Measurements from ENCODE around the gene TMEM130. TPM values are rescaled to one million over a fixed set of nuclear protein-coding genes. Genes with fewer than 3 reads are reported as not detected.
"Not testable (repeated sequence)": the region's sequence is repeated elsewhere in the genome, so short reads cannot be mapped to it uniquely, and the experiment has no call there.

Gene TMEM130
- total RNA-seq, 2 experiments from 2014 or later, result not detected

DNA sequence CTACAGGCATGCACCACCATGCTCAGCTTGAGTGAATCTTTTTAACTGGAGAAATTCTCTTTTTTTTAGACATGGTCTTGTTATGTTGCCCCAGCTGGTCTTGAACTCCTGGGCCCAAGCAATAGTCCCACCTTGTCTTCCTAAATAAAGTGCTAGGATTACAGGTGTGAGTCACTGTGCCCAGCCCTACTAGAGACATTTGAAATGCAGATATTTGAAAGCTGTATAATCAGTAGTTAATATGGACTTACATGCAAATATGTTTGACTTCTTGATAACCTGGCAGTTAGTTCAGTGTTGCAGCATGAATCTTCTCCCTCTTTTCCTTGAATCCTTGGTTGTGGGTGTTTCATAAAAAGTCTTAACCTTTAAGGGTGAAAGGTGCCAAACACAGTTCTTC is 17.2 kb upstream of the TMEM130 start:
- H3K4me1 Mint-ChIP-seq, result peaks cover 4% of the 10 kb centered on the region
- no peaks in the 10 kb centered on the region for H3K27me3 Mint-ChIP-seq
- no peak overlapping the region for H3K4me3 Mint-ChIP-seq
- CTCF ChIA-PET, result interaction anchor here (0.8 to 2.2 kb wide), 2 partner anchors 9 to 28 kb away, joined by 3 to 7 read pairs; partner anchors contain the start of gene TRRAP
- H3K9me3 Mint-ChIP-seq (ENCODE audit: low read depth), result no peaks in the 10 kb centered on the region
- peaks cover 23% of the 10 kb centered on the region for H3K36me3 Mint-ChIP-seq
- DNase-seq (no peak), ATAC-seq (no peak)
- H3K27ac Mint-ChIP-seq, result no peak overlapping the region

DNA sequence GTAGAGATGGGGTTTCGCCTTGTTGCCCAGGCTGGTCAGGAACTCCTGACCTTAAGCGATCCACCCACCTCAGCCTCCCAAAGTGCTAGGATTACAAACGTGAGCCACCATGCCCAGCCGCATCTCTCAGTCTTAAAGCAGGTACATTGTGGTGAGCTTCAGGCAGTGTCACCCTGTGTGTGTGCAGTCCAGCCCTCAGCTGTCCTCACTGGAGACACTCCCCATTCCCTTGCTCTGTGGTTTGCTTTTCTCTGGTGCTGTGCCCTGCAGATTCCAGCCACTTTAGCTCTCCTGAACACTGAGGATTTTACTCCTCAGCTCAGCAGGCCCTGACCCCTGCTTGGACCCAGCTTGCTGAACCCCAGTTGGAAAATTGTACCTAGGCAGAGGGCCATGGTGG is 14.6 kb upstream of the TMEM130 start:
- ATAC-seq (no peak), DNase-seq (no peak)
- H3K4me3 Mint-ChIP-seq, result no peak overlapping the region
- peaks cover 22% of the 10 kb centered on the region for H3K4me1 Mint-ChIP-seq
- no peaks in the 10 kb centered on the region for H3K27me3 Mint-ChIP-seq
- CTCF ChIA-PET, result interaction anchor here (0.6 kb wide), 1 partner anchor 109 kb away, joined by 5 read pairs; no protein-coding TSS in a partner anchor
- peaks cover 23% of the 10 kb centered on the region for H3K36me3 Mint-ChIP-seq
- no peak overlapping the region for H3K27ac Mint-ChIP-seq
- H3K9me3 Mint-ChIP-seq (ENCODE audit: low read depth), result no peaks in the 10 kb centered on the region

DNA sequence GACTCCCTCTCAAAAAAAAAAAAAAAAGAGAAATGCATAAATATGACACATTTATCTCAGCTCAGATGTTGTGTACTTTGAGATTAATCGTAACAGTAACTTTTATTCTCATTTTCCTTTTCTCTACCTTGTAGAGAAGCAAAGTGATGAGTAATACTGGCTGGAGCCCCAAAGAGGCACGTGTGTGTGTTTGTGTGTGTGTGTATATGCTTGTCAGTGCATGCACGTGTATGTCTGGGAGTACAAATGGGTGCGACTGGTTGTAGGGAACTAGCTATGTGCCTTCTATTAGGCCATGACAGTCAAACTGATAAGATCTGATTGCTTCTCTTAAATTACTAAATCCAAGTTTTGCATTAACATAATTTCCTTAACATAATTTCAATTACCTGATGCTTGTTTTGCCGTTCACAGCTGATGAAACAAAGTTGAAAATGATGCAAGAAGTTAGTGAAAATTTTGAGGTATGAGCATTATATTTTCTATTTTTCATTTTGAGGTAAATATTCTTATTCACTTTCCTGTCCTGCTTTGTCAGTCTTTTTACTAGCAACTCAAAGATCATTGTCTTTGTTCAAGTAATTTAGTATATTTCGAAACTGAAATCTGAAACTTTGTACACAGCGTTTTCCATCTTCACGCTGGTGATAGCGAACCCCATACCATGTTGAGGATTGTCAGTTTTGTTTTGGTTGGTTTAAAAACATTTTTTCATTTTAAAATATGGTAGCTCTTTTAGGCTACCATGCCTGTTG is 11.9 kb upstream of the TMEM130 start:
- H3K4me1 Mint-ChIP-seq, result peaks cover 22% of the 10 kb centered on the region
- ATAC-seq (no peak), DNase-seq (no peak)
- CTCF ChIA-PET, result no interaction called here
- no peak overlapping the region for H3K4me3 Mint-ChIP-seq
- no peaks in the 10 kb centered on the region for H3K27me3 Mint-ChIP-seq
- H3K36me3 Mint-ChIP-seq, result peaks cover 16% of the 10 kb centered on the region
- H3K27ac Mint-ChIP-seq, result peak overlapping the region; percentile 32
- no peaks in the 10 kb centered on the region for H3K9me3 Mint-ChIP-seq (ENCODE audit: low read depth)

DNA sequence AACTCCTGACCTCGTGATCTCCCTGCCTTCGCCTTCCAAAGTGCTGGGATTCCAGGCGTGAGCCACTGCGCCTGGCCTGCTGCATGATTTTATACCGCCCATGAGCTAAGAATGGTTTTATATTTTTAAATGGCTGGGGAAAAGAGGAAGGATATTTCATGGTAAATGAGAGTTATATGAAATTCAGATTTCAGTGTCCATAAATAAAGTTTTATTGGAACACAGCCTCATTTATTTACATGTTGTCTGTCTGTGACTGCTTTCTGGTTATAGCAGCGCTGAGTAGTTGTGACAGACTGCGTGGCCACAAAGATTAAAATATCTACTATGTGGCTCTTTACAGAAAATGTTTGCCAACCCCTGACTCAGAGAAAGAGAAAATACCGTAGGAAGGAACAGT is 10.7 kb upstream of the TMEM130 start:
- peaks cover 3% of the 10 kb centered on the region for H3K27me3 Mint-ChIP-seq
- H3K4me1 Mint-ChIP-seq, result peaks cover 22% of the 10 kb centered on the region
- ATAC-seq (no peak), DNase-seq (no peak)
- no peaks in the 10 kb centered on the region for H3K9me3 Mint-ChIP-seq (ENCODE audit: low read depth)
- CTCF ChIA-PET, result interaction anchor here (0.6 to 1.7 kb wide), 3 partner anchors 8 to 15 kb away, joined by 3 to 9 read pairs (median 4); no protein-coding TSS in a partner anchor
- peaks cover 13% of the 10 kb centered on the region for H3K36me3 Mint-ChIP-seq
- H3K27ac Mint-ChIP-seq, result peak overlapping the region; percentile 95
- H3K4me3 Mint-ChIP-seq, result peak overlapping the region; percentile 88

DNA sequence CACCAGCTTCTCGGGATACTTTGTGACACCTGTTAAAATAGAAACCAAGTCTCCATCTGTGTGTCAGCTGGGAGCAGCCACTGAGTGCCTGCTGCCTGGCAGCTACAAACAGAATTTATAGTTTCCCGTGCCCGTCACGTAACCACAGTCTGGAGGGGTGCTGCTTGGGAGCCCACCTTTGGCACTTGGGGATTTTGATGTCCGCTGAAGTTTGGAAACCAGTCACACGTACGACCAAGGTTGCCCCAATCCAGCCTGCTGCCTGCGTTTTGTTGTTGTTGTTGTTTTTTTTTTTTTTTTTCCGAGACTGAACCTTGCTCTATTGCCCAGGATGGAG is 10.1 kb upstream of the TMEM130 start:
- Mint-ChIP-seq H3K9me3 (ENCODE audit: low read depth) (no peaks in the 10 kb centered on the region), H3K36me3 (peaks cover 13% of the 10 kb centered on the region), H3K27me3 (peaks cover 3% of the 10 kb centered on the region), H3K4me3 (peak overlapping the region; percentile 88), H3K27ac (peak overlapping the region; percentile 95), H3K4me1 (peaks cover 22% of the 10 kb centered on the region)
- DNase-seq, result no peak
- no peak for ATAC-seq
- CTCF ChIA-PET, result interaction anchor here (0.6 to 1.7 kb wide), 10 partner anchors 8 to 629 kb away, joined by 3 to 9 read pairs (median 4); partner anchors contain the start of gene TMEM130

DNA sequence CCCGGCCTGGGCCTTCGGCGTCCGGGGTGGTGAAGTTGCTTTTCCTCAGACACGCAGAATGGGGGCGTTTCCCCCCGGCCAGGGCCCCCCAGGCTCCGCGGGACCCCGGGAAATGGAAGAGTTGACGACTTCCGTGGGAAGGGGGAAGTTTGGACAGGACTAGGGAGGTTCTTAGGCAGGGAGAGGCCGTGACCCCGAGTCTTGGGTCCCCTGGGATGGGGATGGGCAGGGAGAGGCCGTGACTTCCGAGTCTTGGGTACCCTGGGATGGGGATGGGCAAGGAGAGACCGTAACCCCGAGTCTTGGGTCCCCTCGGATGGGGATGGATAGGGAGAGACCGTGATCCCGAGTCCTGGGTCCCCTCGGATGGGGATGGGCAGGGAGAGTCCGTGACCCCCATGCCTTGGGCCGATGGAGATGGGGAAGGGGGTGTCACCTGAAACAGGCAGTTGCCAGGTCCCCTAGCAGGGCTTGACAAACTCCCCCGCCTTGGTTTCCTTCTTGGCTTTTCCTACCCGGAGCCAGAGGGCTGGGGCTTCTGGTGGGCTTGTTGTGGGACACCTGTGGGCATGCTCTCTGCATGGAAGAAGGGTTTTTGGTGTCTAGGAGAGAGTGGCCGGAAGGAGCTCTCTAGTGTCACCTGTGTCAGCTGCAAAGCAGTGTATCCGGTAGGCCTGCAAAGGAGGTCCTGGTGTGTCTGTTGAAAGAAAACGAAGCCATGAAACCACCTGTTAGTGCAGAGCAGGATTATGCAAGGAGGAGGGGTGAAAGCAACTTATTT is 9.6 kb upstream of the TMEM130 start:
- CTCF ChIA-PET, result interaction anchor here (0.5 to 1.7 kb wide), 18 partner anchors 8 to 677 kb away, joined by 3 to 9 read pairs (median 4); partner anchors contain the start of gene TMEM130
- Mint-ChIP-seq H3K27ac (peak overlapping the region; percentile 95), H3K4me1 (peaks cover 22% of the 10 kb centered on the region), H3K9me3 (ENCODE audit: low read depth) (no peaks in the 10 kb centered on the region), H3K36me3 (peaks cover 13% of the 10 kb centered on the region), H3K4me3 (peak overlapping the region; percentile 88), H3K27me3 (peaks cover 3% of the 10 kb centered on the region)
- peak; percentile 76 for ATAC-seq
- DNase-seq, result peak; percentile 88

DNA sequence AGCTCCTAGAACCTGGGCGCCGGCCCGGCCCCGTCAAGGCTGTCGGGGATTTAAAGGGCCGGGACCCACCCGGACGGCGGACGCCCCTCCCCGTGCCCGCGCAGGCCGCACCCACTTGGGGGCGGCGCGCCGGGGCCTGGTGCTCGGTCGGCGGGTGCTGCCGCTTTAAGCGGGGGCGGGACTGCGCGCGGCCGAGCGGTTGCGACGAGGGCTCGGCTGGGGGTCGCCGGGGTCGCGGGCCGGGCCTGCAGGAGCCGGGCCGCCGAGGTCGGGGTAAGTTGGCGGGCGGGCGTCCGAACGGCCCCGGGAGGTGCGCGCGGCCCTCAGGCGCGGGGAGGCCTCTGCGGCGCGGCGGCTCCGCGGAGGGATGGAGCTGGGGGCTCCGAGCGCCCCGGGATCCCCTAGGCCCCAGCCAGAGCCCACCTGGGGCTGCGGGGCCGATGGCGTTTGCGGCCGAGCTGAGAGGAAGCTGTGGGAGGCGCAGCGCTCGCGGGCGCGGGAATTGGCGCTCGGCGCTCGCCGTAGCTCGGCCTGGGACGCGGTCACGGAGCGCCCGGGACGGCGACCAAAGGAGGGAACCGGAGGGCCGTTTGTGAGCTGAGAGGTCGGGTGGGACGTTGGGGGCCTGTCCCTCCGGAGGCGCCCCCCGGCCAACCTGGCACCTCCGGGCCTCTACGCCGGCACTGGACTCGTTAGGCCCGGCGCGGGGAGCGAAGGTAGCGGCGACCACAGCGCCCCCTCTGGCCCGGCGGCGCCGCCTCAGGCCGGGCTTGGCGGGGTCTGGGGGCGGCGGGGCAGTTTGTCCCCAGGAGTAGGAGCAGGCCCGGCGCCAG is 8.8 kb upstream of the TMEM130 start, which contains the start of gene TRRAP:
TRRAP (plus strand) TSS at position 168 of the 833 bp plus-strand sequence. CDS start 2,619 bp downstream, outside the sequence.
- H3K36me3 Mint-ChIP-seq, result peaks cover 13% of the 10 kb centered on the region
- DNase-seq (peak; percentile 79), ATAC-seq (peak; percentile 82)
- CTCF ChIA-PET, result interaction anchor here (0.5 to 1.6 kb wide), 11 partner anchors 9 to 769 kb away, joined by 3 to 9 read pairs (median 4); no protein-coding TSS in a partner anchor
- peak within 1 kb of the TSS; percentile 88 for H3K4me3 Mint-ChIP-seq
- H3K4me1 Mint-ChIP-seq, result peaks cover 19% of the 10 kb centered on the region
- H3K27ac Mint-ChIP-seq, result peak within 1 kb of the TSS; percentile 95
- no peaks in the 10 kb centered on the region for H3K9me3 Mint-ChIP-seq (ENCODE audit: low read depth)
- peaks cover 3% of the 10 kb centered on the region for H3K27me3 Mint-ChIP-seq

DNA sequence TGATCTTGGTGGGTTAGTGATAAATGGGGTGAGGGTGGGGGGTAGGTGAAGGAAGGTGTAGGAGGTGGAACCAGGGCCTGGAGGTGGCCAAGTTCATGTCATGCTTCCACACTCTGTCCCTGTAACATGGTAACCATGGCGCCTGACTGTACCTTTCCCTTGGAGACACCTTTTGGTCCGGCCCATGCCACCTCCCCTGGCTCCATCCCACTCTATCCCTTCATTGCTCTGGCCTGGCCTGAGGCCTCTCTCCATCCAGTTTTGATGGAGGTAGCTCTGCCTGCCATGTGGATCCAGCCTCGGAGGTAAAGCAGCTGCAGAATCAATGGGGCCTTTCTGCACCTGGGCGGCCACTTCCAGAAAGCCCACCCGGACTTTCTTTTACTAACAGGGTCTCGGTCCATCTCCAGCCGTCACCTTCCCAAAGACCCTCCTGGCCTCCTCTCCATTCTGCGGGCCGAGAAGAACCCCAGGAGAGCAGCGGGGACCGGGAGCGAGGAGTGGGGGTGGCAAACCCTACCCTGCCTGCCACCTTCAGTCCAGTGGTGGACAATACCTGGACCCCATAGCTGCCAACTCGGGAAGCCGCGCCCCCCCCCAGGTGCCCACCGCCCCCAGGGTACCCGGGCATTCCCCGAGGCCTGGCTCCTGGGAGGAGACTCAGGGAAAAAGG is 8.0 kb upstream of the TMEM130 start:
- Mint-ChIP-seq H3K4me1 (peaks cover 19% of the 10 kb centered on the region), H3K4me3 (peak overlapping the region; percentile 29), H3K27me3 (peaks cover 3% of the 10 kb centered on the region), H3K9me3 (ENCODE audit: low read depth) (no peaks in the 10 kb centered on the region), H3K36me3 (peaks cover 11% of the 10 kb centered on the region), H3K27ac (no peak overlapping the region)
- ATAC-seq, result no peak
- DNase-seq, result no peak
- CTCF ChIA-PET, result interaction anchor here (0.6 to 1.6 kb wide), 6 partner anchors 10 to 768 kb away, joined by 3 to 9 read pairs (median 4); no protein-coding TSS in a partner anchor

DNA sequence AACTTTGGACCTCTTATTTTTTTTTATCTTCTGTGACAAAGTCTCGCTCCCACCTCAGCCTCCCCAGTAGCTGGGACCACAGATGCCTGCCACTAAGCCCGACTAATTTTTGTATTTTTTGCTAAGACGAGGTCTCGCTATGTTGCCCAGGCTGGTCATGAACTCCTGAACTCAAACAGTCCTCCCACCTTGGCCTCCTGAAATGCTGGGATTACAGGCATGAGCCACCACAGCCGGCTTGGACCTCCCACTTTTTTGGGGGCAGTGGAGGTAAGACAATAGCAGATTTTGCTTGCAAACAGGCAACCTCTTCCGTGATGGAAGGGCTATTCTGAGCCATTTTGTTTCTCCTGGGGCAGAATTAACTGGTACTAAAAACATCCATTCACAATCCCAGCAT is 7.3 kb upstream of the TMEM130 start:
- Mint-ChIP-seq H3K4me3 (peak overlapping the region; percentile 29), H3K4me1 (peaks cover 19% of the 10 kb centered on the region), H3K27ac (no peak overlapping the region), H3K27me3 (peaks cover 3% of the 10 kb centered on the region), H3K36me3 (peaks cover 7% of the 10 kb centered on the region), H3K9me3 (ENCODE audit: low read depth) (no peaks in the 10 kb centered on the region)
- CTCF ChIA-PET, result interaction anchor here (0.6 to 1.2 kb wide), 2 partner anchors 14 to 514 kb away, joined by 3 read pairs; no protein-coding TSS in a partner anchor
- ATAC-seq (no peak), DNase-seq (no peak)

DNA sequence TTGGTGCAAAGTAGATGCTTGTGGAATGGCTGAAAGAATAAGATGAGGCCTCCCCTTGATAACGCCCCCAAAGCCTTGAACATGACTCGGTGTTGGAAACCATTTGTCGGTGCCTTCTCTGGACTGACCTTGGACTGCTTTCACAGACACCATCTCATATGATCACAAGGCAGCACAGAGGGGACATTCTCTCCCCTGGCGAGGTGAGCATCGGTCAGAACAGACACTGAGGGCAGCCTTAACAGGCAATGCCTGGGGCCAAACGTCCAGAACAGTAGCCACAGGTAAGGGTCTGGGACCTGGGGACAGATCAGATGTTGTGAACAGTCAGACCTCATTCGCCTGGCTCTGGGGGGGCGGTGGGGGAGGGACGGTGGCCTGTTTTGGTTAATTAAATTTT is 5.7 kb upstream of the TMEM130 start:
- CTCF ChIA-PET, result no interaction called here
- Mint-ChIP-seq H3K27ac (no peak overlapping the region), H3K9me3 (ENCODE audit: low read depth) (no peaks in the 10 kb centered on the region), H3K4me3 (no peak overlapping the region), H3K27me3 (peaks cover 15% of the 10 kb centered on the region), H3K36me3 (no peaks in the 10 kb centered on the region), H3K4me1 (peaks cover 10% of the 10 kb centered on the region)
- ATAC-seq (no peak), DNase-seq (no peak)

DNA sequence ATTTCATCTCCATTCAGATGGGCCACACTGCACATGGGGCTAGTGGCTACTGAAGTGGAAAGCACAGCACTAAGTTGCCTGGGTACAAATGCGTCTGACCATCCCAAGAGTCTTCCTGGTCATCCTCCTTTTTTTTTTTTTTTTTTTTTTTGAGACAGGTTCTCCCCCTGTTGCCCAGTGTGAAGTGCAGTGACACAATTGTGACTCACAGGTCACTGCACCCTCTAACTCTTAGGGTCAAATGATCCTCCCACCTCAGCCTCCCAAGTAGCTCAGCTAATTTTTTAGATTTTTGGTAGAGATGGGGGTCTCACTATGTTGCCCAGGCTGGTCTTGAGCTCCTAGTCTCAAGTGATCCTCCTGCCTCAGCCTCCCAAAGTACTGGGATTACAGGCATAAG is 5.1 kb upstream of the TMEM130 start:
- DNase-seq (no peak), ATAC-seq (no peak)
- Mint-ChIP-seq H3K4me3 (no peak overlapping the region), H3K9me3 (ENCODE audit: low read depth) (no peaks in the 10 kb centered on the region), H3K27me3 (peaks cover 20% of the 10 kb centered on the region), H3K36me3 (no peaks in the 10 kb centered on the region), H3K4me1 (peaks cover 4% of the 10 kb centered on the region), H3K27ac (no peak overlapping the region)
- CTCF ChIA-PET, result no interaction called here

DNA sequence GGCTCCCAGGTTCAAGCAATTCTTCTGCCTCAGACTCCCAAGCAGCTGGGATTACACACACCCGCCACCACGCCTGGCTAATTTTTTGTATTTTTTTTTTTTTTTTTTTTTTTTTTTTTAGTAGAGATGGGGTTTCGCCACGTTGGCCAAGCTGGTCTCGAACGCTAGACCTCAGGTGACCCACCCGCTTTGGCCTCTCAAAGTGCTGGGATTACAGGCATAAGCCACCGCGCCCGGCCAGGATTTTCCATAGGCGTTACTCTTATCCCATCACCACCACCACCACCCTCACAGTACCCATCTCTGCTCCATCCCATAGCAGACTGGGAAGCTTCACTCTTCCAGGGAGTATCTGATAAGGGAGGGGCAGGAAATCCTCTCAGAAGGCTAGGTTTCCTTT is 3.8 kb upstream of the TMEM130 start:
- peaks cover 28% of the 10 kb centered on the region for H3K27me3 Mint-ChIP-seq
- H3K36me3 Mint-ChIP-seq; H3K4me3 Mint-ChIP-seq; DNase-seq; H3K9me3 Mint-ChIP-seq (ENCODE audit: low read depth); H3K4me1 Mint-ChIP-seq; ATAC-seq; H3K27ac Mint-ChIP-seq: not testable (repeated sequence)
- CTCF ChIA-PET, result interaction anchor here (1.4 to 1.5 kb wide), 2 partner anchors 42 to 452 kb away, joined by 3 to 4 read pairs; no protein-coding TSS in a partner anchor
